ENCODE measurements around the gene ATXN7.

- TF ChIP-seq POLR2AphosphoS5 (IDR thresholded peaks at IDR 0.05) (no peak), CTCF (IDR thresholded peaks at IDR 0.05) (no peak), POLR2A (IDR thresholded peaks at IDR 0.05) (no peak)
These were observed 176.5 kb downstream of the ATXN7 start for GRCh38 chr3:64039981-64040733.
